ENCODE measurements around the gene ZBTB5. TPM values are rescaled to one million over a fixed set of nuclear protein-coding genes. Genes with fewer than 3 reads are reported as not detected.

ZBTB5 gene
- total and polyA plus RNA-seq, 7 donors, result 2.5 to 6.0 (median 5.3) TPM

- Histone ChIP-seq H3K4me1 (peaks cover 28% of the 10 kb centered on the region), H3K27ac (no peak overlapping the region), H3K36me3 (ENCODE audit: insufficient read depth in 1 of 2, low read depth in 1 of 2) (no peaks in the 10 kb centered on the region), H3K4me3 (no peak overlapping the region), H3K9me3 (no peaks in the 10 kb centered on the region), H3K27me3 (ENCODE audit: insufficient read depth in 3 of 3, low read length in 2 of 3) (no peaks in the 10 kb centered on the region)
- DNase-seq, result no peak
- 90 to 92% (median 91%) methylated on average over 9 of the region's 9 CpGs for WGBS, 3 donors
- TF ChIP-seq, protein P1, sequence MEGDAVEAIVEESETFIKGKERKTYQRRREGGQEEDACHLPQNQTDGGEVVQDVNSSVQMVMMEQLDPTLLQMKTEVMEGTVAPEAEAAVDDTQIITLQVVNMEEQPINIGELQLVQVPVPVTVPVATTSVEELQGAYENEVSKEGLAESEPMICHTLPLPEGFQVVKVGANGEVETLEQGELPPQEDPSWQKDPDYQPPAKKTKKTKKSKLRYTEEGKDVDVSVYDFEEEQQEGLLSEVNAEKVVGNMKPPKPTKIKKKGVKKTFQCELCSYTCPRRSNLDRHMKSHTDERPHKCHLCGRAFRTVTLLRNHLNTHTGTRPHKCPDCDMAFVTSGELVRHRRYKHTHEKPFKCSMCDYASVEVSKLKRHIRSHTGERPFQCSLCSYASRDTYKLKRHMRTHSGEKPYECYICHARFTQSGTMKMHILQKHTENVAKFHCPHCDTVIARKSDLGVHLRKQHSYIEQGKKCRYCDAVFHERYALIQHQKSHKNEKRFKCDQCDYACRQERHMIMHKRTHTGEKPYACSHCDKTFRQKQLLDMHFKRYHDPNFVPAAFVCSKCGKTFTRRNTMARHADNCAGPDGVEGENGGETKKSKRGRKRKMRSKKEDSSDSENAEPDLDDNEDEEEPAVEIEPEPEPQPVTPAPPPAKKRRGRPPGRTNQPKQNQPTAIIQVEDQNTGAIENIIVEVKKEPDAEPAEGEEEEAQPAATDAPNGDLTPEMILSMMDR (IDR thresholded peaks at IDR 0.05), result no peak
- intact Hi-C loops (cut with DNase I), result no loop called here
- no peak for ATAC-seq
These were observed 47.9 kb downstream of the ZBTB5 start for GRCh38 chr9:37417252-37417803.

GRCh38 chr9:37415011-37415719 is 50.1 kb downstream of the ZBTB5 start:
- peak; percentile 56 to 75 for DNase-seq
- WGBS, 3 donors, result 13 to 18% (median 16%) methylated on average over 22 of the region's 22 CpGs
- no peaks in the 10 kb centered on the region for H3K9me3 ChIP-seq
- peak overlapping the region; percentile 21 for H3K27ac ChIP-seq
- TF ChIP-seq, protein P1 (IDR thresholded peaks at IDR 0.05), result peak; percentile 78
- peak; percentile 41 to 76 (median 55) for ATAC-seq
- intact Hi-C loops (cut with DNase I), result no loop called here
- H3K4me3 ChIP-seq, result no peak overlapping the region
- H3K27me3 ChIP-seq (ENCODE audit: insufficient read depth in 3 of 3, low read length in 2 of 3), result no peaks in the 10 kb centered on the region
- H3K36me3 ChIP-seq (ENCODE audit: insufficient read depth in 1 of 2, low read depth in 1 of 2), result no peaks in the 10 kb centered on the region
- peaks cover 31% of the 10 kb centered on the region for H3K4me1 ChIP-seq

DNA sequence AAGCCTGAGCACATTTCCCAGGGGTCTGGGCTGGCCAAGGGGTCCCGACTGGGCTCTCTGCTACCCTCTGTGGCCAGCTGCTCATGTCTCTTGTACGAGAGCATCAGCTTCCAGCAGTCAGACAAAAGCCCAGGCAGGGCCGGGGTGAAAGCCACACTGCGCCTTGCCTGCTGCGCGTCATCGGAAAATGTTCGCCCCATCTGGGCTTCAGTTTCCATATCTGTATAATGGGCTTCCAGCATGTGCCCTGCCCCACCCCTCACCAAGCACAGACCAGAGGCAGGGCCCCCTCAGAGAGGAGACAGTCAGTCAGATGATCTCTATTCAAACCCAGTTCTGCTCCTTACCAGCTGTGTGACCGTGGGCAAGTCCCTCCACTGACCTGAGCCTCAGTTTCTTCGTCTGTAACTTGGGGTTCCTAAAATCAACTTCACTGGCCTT is 50.7 kb downstream of the ZBTB5 start:
- DNase-seq, result no peak
- TF ChIP-seq, protein P1 (IDR thresholded peaks at IDR 0.05), result no peak
- 80 to 85% (median 81%) methylated on average over 10 of the region's 10 CpGs for WGBS, 3 donors
- H3K4me3 ChIP-seq, result no peak overlapping the region
- no peak for ATAC-seq
- no peaks in the 10 kb centered on the region for H3K36me3 ChIP-seq (ENCODE audit: insufficient read depth in 1 of 2, low read depth in 1 of 2)
- peak overlapping the region; percentile 21 for H3K27ac ChIP-seq
- peaks cover 31% of the 10 kb centered on the region for H3K4me1 ChIP-seq
- H3K27me3 ChIP-seq (ENCODE audit: insufficient read depth in 3 of 3, low read length in 2 of 3), result no peaks in the 10 kb centered on the region
- intact Hi-C loops (cut with DNase I), result no loop called here
- no peaks in the 10 kb centered on the region for H3K9me3 ChIP-seq

GRCh38 chr9:37413311-37413710 is 51.9 kb downstream of the ZBTB5 start:
- Histone ChIP-seq H3K27ac (peak overlapping the region; percentile 73), H3K4me1 (peaks cover 31% of the 10 kb centered on the region), H3K36me3 (ENCODE audit: insufficient read depth in 1 of 2, low read depth in 1 of 2) (no peaks in the 10 kb centered on the region), H3K27me3 (ENCODE audit: insufficient read depth in 3 of 3, low read length in 2 of 3) (no peaks in the 10 kb centered on the region), H3K4me3 (no peak overlapping the region), H3K9me3 (no peaks in the 10 kb centered on the region)
- WGBS, 3 donors, result 55 to 62% (median 60%) methylated on average over 4 of the region's 4 CpGs
- intact Hi-C loops (cut with DNase I), result no loop called here
- ATAC-seq, result peak; percentile 2 to 38 (median 7)
- no peak for DNase-seq
- TF ChIP-seq, protein P1 (IDR thresholded peaks at IDR 0.05), result no peak
